ENCODE data around the gene BIN1.

Gene BIN1

GRCh38 chr2:127081826-127082633, 24.9 kb downstream of the BIN1 start:
- H2AFZ ChIP-seq (ENCODE audit: low read depth, low read length), result no peak overlapping the region
- H4K91ac ChIP-seq (ENCODE audit: low read length), result peak overlapping the region; percentile 67

DNA sequence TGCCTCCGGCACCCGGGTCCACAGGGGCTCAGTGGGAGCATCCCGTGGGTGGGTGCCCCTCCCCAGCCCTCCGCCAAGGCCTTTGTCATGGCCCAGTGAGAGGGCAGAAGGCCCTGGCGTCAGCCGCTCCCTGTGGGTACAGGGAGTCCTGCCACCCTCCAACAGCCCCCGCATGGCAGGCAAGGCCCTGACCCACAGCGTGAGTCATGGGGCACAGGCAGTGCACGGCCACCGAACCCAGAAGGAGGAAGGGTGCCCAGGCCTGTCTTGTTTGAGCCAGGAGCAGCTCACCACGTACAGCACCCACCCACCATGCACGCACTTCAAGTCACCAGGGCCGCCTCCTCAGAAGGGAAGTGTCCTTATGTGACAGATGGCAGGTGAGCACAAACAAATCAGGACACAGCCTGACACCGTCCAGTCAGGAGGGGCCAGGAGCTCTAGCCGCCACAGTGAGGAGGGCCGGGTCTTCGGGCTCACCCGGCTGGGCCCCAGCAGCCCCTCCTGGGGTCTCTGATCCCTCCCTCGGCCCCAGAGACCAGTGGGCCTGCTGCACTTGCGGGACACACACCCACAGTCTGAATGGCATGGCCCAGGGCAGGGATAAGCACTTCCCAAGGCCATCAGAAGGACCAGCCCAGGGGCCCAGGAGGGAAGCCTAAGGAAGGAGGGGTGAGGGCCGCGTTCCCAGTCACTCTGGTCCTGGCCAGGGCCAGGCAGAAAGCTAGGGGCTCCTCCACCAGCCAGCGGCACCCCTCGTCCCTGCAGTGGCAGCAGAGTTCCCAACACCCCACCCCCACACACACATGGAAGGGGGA, 25.8 kb downstream of the BIN1 start:
- DNase-seq, result no peak
- H3K4me3 ChIP-seq (ENCODE audit: insufficient read depth in 1 of 2, low read depth in 1 of 2, low read length in 2 of 2), result peak overlapping the region in 1 of 2 experiments; percentile 48
- peak overlapping the region; percentile 47 for H4K8ac ChIP-seq (ENCODE audit: low read length)
- H2AFZ ChIP-seq (ENCODE audit: low read depth, low read length), result no peak overlapping the region
- H3K36me3 ChIP-seq (ENCODE audit: control insufficient read depth in 1 of 2, insufficient read depth in 2 of 2, low read depth in 1 of 2, low read length in 2 of 2), result peaks cover 0 to 12% of the 10 kb centered on the region in 2 experiments
- no peak overlapping the region for H3K23ac ChIP-seq (ENCODE audit: low read length in 2 of 2)
- no peak overlapping the region for H3K4me2 ChIP-seq (ENCODE audit: low read length, poor library complexity, severe bottlenecking)
- H3K27ac ChIP-seq (ENCODE audit: low read length, poor library complexity, severe bottlenecking), result peak overlapping the region; percentile 5
- H3K9me3 ChIP-seq (ENCODE audit: control insufficient read depth, low read length), result no peaks in the 10 kb centered on the region
- H2BK5ac ChIP-seq (ENCODE audit: low read depth, low read length, poor library complexity, severe bottlenecking), result no peak overlapping the region
- peak overlapping the region; percentile 28 for H2AK5ac ChIP-seq (ENCODE audit: low read length, severe bottlenecking)
- peak overlapping the region; percentile 21 for H2BK15ac ChIP-seq (ENCODE audit: low read depth, poor library complexity, severe bottlenecking)
- H3K4ac ChIP-seq (ENCODE audit: low read depth in 1 of 2, low read length in 2 of 2), result peak overlapping the region in 1 of 2 experiments; percentile 77
- H3K9ac ChIP-seq (ENCODE audit: low read length), result peak overlapping the region; percentile 60
- H3K18ac ChIP-seq (ENCODE audit: low read depth in 1 of 2, low read length in 2 of 2), result peak overlapping the region; percentile 55 to 81
- no peak overlapping the region for H2BK120ac ChIP-seq (ENCODE audit: low read depth, low read length)
- peak overlapping the region; percentile 40 to 76 for H2BK12ac ChIP-seq (ENCODE audit: low read length in 2 of 2)
- peaks cover 85% of the 10 kb centered on the region for H3K4me1 ChIP-seq (ENCODE audit: control insufficient read depth, insufficient read depth, low read depth, low read length)
- H3K27me3 ChIP-seq (ENCODE audit: control insufficient read depth in 1 of 2, insufficient read depth in 1 of 2, low read length in 2 of 2), result no peaks in the 10 kb centered on the region
- peak overlapping the region in 1 of 2 experiments; percentile 45 for H3K14ac ChIP-seq (ENCODE audit: low read length in 2 of 2)
- peaks cover 24% of the 10 kb centered on the region for H3K79me1 ChIP-seq (replicated peaks; ENCODE audit: low read length, poor library complexity, severe bottlenecking)
- H4K91ac ChIP-seq (ENCODE audit: low read length), result peak overlapping the region; percentile 89
- WGBS, result 90% methylated on average over 24 of the region's 24 CpGs

More at GRCh38 chr2:127081826-127082633, 24.9 kb downstream of the BIN1 start:
- Histone ChIP-seq H2BK5ac (ENCODE audit: low read depth, low read length, poor library complexity, severe bottlenecking) (no peak overlapping the region), H3K9me3 (ENCODE audit: control insufficient read depth, low read length) (no peaks in the 10 kb centered on the region), H3K9ac (ENCODE audit: low read length) (peak overlapping the region; percentile 60), H3K79me1 (replicated peaks; ENCODE audit: low read length, poor library complexity, severe bottlenecking) (peaks cover 16% of the 10 kb centered on the region), H2BK12ac (ENCODE audit: low read length in 2 of 2) (peak overlapping the region; percentile 55 to 88), H3K14ac (ENCODE audit: low read length in 2 of 2) (peak overlapping the region in 1 of 2 experiments; percentile 90), H3K4me2 (ENCODE audit: low read length, poor library complexity, severe bottlenecking) (no peak overlapping the region), H2BK15ac (ENCODE audit: low read depth, poor library complexity, severe bottlenecking) (peak overlapping the region; percentile 17), H3K36me3 (ENCODE audit: control insufficient read depth in 1 of 2, insufficient read depth in 2 of 2, low read depth in 1 of 2, low read length in 2 of 2) (peaks cover 0 to 5% of the 10 kb centered on the region in 2 experiments), H3K27me3 (ENCODE audit: control insufficient read depth in 1 of 2, insufficient read depth in 1 of 2, low read length in 2 of 2) (no peaks in the 10 kb centered on the region), H3K4ac (ENCODE audit: low read depth in 1 of 2, low read length in 2 of 2) (peak overlapping the region; percentile 22 to 49), H2AK5ac (ENCODE audit: low read length, severe bottlenecking) (peak overlapping the region; percentile 16), H3K4me3 (ENCODE audit: insufficient read depth in 1 of 2, low read depth in 1 of 2, low read length in 2 of 2) (peak overlapping the region in 1 of 2 experiments; percentile 48), H3K4me1 (ENCODE audit: control insufficient read depth, insufficient read depth, low read depth, low read length) (peaks cover 85% of the 10 kb centered on the region), H3K23ac (ENCODE audit: low read length in 2 of 2) (no peak overlapping the region), H2BK120ac (ENCODE audit: low read depth, low read length) (no peak overlapping the region), H3K18ac (ENCODE audit: low read depth in 1 of 2, low read length in 2 of 2) (peak overlapping the region; percentile 58 to 82), H3K27ac (ENCODE audit: low read length, poor library complexity, severe bottlenecking) (no peak overlapping the region), H4K8ac (ENCODE audit: low read length) (peak overlapping the region; percentile 56)
- no peak for DNase-seq
- 75% methylated on average over 28 of the region's 28 CpGs for WGBS

DNA sequence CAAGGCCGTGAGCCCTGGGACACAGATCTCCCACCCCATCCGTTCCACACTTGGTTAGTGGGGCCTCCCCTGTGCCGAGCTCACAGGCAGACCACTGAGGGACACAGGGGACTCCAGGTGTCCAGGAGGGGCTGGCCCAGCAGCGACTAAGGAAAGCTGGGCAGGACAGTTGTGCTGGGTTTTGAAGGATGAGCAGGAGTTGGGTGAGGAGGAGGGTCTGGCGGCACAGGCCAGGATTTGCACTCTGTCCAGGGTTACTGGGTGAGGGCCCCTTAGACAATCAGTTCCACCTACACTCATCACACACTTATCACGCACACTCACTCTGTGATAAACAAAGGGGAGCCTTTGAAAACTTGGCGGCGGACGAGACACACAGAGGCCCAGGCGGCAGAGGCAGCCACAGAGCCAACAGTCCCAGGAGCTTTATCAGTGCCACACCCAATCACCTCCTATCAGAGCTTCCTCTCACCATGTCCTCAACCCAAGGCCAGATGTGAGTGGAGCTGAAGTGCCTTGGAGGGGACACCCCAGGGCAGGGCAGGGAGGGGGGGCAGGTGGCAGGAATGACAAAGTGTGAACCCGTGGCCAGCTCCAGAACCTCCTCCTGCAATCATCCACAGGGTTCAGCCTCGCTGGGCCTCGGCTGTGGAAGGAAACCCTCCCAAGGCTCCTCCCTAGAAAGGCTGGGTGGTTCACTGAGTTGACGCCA, 26.6 kb downstream of the BIN1 start:
- no peak for DNase-seq
- Histone ChIP-seq H3K4me2 (ENCODE audit: low read length, poor library complexity, severe bottlenecking) (no peak overlapping the region), H3K9ac (ENCODE audit: low read length) (peak overlapping the region; percentile 60), H3K27ac (ENCODE audit: low read length, poor library complexity, severe bottlenecking) (peak overlapping the region; percentile 5), H3K36me3 (ENCODE audit: control insufficient read depth in 1 of 2, insufficient read depth in 2 of 2, low read depth in 1 of 2, low read length in 2 of 2) (peaks cover 0 to 19% of the 10 kb centered on the region in 2 experiments), H3K18ac (ENCODE audit: low read depth in 1 of 2, low read length in 2 of 2) (peak overlapping the region; percentile 55 to 63), H3K79me1 (replicated peaks; ENCODE audit: low read length, poor library complexity, severe bottlenecking) (peaks cover 29% of the 10 kb centered on the region), H4K8ac (ENCODE audit: low read length) (no peak overlapping the region), H3K4me3 (ENCODE audit: insufficient read depth in 1 of 2, low read depth in 1 of 2, low read length in 2 of 2) (no peak overlapping the region), H3K23ac (ENCODE audit: low read length in 2 of 2) (no peak overlapping the region), H2BK5ac (ENCODE audit: low read depth, low read length, poor library complexity, severe bottlenecking) (no peak overlapping the region), H2AK5ac (ENCODE audit: low read length, severe bottlenecking) (peak overlapping the region; percentile 51), H3K27me3 (ENCODE audit: control insufficient read depth in 1 of 2, insufficient read depth in 1 of 2, low read length in 2 of 2) (no peaks in the 10 kb centered on the region), H3K4ac (ENCODE audit: low read depth in 1 of 2, low read length in 2 of 2) (no peak overlapping the region), H2BK120ac (ENCODE audit: low read depth, low read length) (no peak overlapping the region), H3K9me3 (ENCODE audit: control insufficient read depth, low read length) (no peaks in the 10 kb centered on the region), H2BK12ac (ENCODE audit: low read length in 2 of 2) (peak overlapping the region; percentile 38 to 40), H4K91ac (ENCODE audit: low read length) (peak overlapping the region; percentile 89), H3K4me1 (ENCODE audit: control insufficient read depth, insufficient read depth, low read depth, low read length) (peaks cover 78% of the 10 kb centered on the region), H2BK15ac (ENCODE audit: low read depth, poor library complexity, severe bottlenecking) (no peak overlapping the region), H2AFZ (ENCODE audit: low read depth, low read length) (no peak overlapping the region), H3K14ac (ENCODE audit: low read length in 2 of 2) (no peak overlapping the region)
- 80% methylated on average over 13 of the region's 14 CpGs for WGBS

All from mesenchymal stem cell (in vitro differentiated cells and primary cell).